Measurements from ENCODE around the gene SPTBN1. TPM values are rescaled to one million over a fixed set of nuclear protein-coding genes. Genes with fewer than 3 reads are reported as not detected.

SPTBN1 gene
- total RNA-seq, 8 experiments from 2014 or later: 114 to 408 (median 185) TPM

DNA sequence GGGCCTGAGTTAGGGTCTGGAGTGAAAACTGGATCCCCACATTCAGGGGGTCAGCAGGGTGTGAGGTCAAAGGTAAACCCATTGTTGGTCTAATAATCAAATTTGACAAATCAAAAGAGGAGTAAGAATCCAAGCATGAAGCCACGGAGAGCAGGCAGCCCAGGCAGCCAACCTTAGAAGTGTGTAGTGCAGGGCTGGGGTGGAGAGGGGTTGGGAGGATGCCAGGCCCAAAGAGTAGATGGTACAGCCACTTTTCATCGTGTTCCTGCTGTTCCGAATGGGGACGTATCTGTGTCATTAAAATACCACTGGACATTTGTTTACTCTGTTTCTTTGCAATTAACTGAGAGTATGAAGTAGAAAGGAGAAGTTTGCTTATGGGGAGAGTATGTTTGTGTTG is 16.5 kb upstream of the SPTBN1 start:
- no peak for ATAC-seq (replicated peaks in 6 of 8)
- no peak overlapping the region for H3K4me3 ChIP-seq
- in situ Hi-C loops (cut with MboI; ENCODE audit: low pct_unique_long_range_greater_than_20kb in 2 of 9, low sequenced_read_pairs in 9 of 9, unreplicated experiment in 9 of 9): no loop called here
- 67 to 100% (median 90%) methylated on average over 2 to 3 of the region's 4 CpGs; no CpG with 5 or more reads in 3 of the 10 experiments for WGBS, 10 experiments
- H3K4me1 ChIP-seq (replicated peaks in 1 of 2): no peaks in the 10 kb centered on the region
- H3K27ac ChIP-seq: no peak overlapping the region

DNA sequence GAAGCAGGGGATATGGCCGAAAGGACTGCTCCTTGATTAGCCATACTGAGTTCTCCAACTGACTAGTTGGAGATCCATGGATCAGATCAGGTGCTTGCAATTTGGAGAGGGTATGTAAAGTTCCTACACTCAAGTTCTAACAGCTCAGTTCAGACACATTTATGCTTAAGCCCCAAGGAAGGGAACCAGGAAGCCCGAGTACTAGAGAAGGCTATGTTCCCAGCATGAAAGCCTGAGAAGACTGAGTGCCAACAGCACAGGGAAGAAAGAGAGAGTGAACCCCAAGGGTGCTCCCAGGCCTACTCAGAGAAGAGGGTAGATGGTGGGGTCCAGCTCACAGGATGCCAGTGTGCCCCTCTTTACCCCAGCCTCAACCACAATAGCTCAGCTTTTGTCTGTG is 16.1 kb upstream of the SPTBN1 start:
- 84 to 100% (median 100%) methylated on average over 1 to 2 of the region's 2 CpGs; no CpG with 5 or more reads in 6 of the 10 experiments for WGBS, 10 experiments
- in situ Hi-C loops (cut with MboI; ENCODE audit: low pct_unique_long_range_greater_than_20kb in 2 of 9, low sequenced_read_pairs in 9 of 9, unreplicated experiment in 9 of 9): no loop called here
- Histone ChIP-seq H3K4me3 (no peak overlapping the region), H3K27ac (no peak overlapping the region), H3K4me1 (replicated peaks in 1 of 2) (no peaks in the 10 kb centered on the region)
- ATAC-seq (replicated peaks in 6 of 8): no peak

DNA sequence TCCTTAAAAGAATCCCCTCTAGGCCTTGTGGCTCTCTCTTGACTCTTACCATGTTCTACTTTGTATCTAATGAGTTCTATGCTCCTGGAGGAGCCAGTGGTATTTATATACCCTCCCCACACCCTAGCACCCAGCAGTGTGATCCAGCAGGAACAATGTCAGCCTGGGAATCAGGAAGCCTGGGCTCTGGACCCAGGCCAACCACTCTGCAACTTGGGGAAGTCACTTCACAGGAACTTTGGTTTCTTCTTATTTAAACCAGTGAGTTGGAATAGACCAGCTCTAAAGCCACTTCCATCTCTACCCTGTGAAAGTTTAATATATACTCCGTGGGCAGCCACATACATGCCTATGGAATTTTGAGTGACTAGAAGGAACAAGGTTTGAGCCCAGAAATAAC is 11.6 kb upstream of the SPTBN1 start:
- H3K4me1 ChIP-seq (replicated peaks in 1 of 2): no peaks in the 10 kb centered on the region
- no peak overlapping the region for H3K4me3 ChIP-seq
- ATAC-seq (replicated peaks in 6 of 8): no peak
- no peak overlapping the region for H3K27ac ChIP-seq
- in situ Hi-C loops (cut with MboI; ENCODE audit: low pct_unique_long_range_greater_than_20kb in 2 of 9, low sequenced_read_pairs in 9 of 9, unreplicated experiment in 9 of 9): no loop called here
- WGBS, 10 experiments: 83 to 100% (median 88%) methylated on average over 1 of the region's 1 CpG; no CpG with 5 or more reads in 3 of the 10 experiments

DNA sequence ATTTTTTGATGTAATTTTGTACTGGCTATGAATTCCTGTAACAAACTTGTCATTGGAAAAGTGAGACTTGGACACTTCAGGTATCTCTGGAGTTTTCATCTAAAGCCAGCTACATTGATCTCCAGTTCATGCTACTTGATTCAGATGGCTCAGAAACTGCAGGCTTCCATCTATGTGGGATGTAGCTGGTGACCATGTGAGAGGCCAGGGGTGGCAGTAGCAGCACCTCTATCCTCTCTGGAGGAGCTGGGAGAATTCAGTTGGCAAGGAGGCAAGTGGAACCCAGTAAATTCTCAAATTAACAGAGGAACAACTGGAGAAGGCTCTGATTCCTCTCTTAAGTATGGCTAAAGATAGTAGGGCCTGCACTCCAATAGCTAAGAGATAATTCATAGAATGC is 10.0 kb upstream of the SPTBN1 start:
- Histone ChIP-seq H3K4me1 (replicated peaks in 1 of 2) (no peaks in the 10 kb centered on the region), H3K4me3 (no peak overlapping the region), H3K27ac (no peak overlapping the region)
- in situ Hi-C loops (cut with MboI; ENCODE audit: low pct_unique_long_range_greater_than_20kb in 2 of 9, low sequenced_read_pairs in 9 of 9, unreplicated experiment in 9 of 9): no loop called here
- ATAC-seq (replicated peaks in 6 of 8): no peak

DNA sequence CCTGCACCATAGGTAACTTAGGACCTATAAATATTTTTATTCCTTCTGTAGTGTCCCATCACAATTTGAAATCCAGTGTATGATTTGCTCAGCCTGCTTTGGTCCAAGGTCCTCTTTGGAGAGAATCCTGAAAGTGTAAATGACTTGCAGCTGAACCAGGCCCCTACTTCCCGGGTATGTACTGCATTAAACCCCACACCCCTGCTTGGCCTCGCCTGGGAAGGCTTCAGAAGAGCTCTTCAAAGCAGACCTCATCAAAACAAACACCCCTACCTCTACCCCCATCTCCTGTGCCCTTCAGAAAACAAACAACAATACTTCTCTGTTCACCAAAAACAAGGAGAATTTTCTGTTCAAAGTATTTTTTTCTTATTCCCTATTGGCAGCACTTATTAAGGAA is 9.5 kb upstream of the SPTBN1 start:
- no peak for ATAC-seq (replicated peaks in 6 of 8)
- Histone ChIP-seq H3K27ac (no peak overlapping the region), H3K4me1 (replicated peaks in 1 of 2) (no peaks in the 10 kb centered on the region), H3K4me3 (no peak overlapping the region)
- in situ Hi-C loops (cut with MboI; ENCODE audit: low pct_unique_long_range_greater_than_20kb in 2 of 9, low sequenced_read_pairs in 9 of 9, unreplicated experiment in 9 of 9): no loop called here
- WGBS, 10 experiments: 43 to 83% (median 65%) methylated on average over 1 to 2 of the region's 2 CpGs; no CpG with 5 or more reads in 4 of the 10 experiments

DNA sequence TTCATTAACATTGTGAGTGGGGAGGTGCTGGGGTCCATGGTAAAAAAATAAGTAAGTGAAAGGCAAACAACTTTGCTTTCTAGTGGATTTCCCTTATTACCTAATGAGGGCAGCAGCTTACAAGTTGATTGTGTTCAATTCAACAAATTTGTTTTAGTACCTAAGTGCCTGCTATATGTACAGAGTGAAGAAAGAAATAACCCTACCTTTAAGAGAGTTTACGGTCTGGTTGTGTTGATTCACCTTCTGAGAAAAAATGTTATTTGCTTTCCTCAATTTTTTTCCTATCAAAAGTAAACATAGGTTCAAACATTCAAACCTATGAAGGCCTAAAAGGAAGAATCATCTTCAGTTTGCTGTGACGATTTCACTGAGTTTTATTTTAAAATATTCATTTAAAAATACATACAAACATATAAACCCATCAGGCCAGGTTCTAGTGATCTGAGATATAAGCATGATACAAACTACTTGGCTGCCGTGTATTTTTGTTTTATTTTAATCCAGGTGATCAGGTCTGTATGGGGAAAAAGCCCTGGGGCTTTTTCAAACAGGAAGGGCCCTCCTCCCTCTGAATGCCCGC is 1.5 kb upstream of the SPTBN1 start:
- peaks cover 13 to 20% of the 10 kb centered on the region in 2 donors for H3K4me1 ChIP-seq (replicated peaks in 1 of 2)
- in situ Hi-C loops (cut with MboI; ENCODE audit: low pct_unique_long_range_greater_than_20kb in 2 of 9, low sequenced_read_pairs in 9 of 9, unreplicated experiment in 9 of 9): no loop called here
- ATAC-seq (replicated peaks in 6 of 8): no peak
- peak overlapping the region; percentile 83 to 89 for H3K27ac ChIP-seq
- 35 to 79% (median 54%) methylated on average over 2 to 4 of the region's 4 CpGs for WGBS, 10 experiments
- peak overlapping the region; percentile 77 to 95 (median 85) for H3K4me3 ChIP-seq

DNA sequence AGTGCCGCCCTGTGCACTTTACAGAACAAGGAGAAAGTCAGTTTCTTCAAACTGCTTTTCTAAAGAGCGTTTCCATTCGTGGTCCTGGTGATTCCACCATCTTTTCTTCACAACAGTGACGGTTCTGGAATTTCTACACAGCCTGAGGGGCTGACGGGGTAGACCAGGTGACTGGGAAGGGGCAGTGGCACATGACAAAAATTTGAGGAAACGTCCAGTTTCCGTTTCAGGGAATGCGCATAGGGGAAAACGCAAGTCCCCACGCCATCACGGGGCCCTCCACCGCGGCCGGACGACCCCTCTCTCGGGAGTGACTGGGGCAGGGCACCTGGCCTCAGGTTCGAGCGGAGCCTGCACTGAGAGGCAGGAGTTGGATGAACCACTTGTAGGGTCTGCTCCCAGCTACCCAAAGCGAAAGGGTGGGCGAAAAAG is 980 bp upstream of the SPTBN1 start:
- ATAC-seq (replicated peaks in 6 of 8): no peak
- peak overlapping the region; percentile 83 to 89 for H3K27ac ChIP-seq
- 0 to 100% (median 20%) methylated on average over 1 to 16 of the region's 20 CpGs; no CpG with 5 or more reads in 1 of the 10 experiments for WGBS, 10 experiments
- in situ Hi-C loops (cut with MboI; ENCODE audit: low pct_unique_long_range_greater_than_20kb in 2 of 9, low sequenced_read_pairs in 9 of 9, unreplicated experiment in 9 of 9): no loop called here
- H3K4me3 ChIP-seq: peak overlapping the region; percentile 77 to 95 (median 85)
- peaks cover 13 to 25% of the 10 kb centered on the region in 2 donors for H3K4me1 ChIP-seq (replicated peaks in 1 of 2)

DNA sequence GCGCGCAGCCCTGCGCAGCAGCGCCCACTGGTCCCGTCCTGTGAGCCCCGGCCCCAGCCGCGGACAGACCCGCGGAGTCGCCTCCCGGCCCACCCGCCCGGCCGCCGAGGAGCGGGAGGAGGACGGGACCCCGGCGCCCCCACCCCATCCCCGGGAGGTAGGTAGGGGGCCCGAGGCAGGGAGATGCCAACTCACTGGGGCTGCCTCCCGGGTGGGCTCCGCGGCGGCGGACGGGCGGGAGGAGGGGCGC is 160 bp downstream of the SPTBN1 start:
- WGBS, 10 experiments: no CpG with 5 or more reads among the region's 30 CpGs
- in situ Hi-C loops (cut with MboI; ENCODE audit: low pct_unique_long_range_greater_than_20kb in 2 of 9, low sequenced_read_pairs in 9 of 9, unreplicated experiment in 9 of 9): no loop called here
- peak overlapping the region; percentile 77 to 95 (median 85) for H3K4me3 ChIP-seq
- ATAC-seq (replicated peaks in 6 of 8): no peak
- H3K4me1 ChIP-seq (replicated peaks in 1 of 2): peaks cover 13 to 25% of the 10 kb centered on the region in 2 donors
- H3K27ac ChIP-seq: peak overlapping the region; percentile 90 to 94

DNA sequence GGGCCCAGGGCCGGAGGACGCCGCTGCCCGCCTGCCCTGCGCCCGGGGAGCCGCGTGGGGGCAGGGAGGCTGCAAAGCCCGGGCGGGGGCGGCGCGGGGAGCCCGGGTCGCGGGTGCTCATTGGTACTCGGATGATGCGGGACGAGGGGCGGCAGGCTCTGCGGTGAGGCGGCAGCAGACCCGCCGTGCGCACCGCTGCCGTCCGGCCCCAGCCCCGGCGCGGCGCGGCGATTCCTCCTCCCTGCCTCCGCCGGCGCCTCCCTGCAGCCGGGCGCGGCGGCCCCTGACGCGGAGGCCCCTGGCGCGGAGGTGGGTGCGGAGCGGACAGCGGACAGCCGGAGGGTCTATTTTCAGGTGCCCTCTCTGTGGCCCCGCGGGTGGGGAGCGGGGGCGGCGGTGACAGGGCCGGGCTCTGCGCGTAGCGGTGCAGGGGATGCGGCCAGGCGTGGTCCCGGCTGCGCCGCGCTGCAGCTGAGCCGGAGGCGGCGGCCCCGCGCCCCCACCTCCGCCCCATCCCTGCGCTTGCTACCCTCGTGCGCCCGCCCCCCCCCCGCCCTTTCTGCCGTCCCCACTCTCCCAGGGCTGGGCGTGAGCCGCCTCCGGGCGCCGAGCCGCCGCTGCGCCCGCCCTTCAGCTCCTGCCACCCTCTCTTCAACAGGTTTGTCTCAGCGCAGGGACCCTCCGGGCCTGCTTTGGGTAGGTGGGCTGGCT is 640 bp downstream of the SPTBN1 start:
- Histone ChIP-seq H3K4me3 (peak overlapping the region; percentile 77 to 95 (median 85)), H3K27ac (peak overlapping the region; percentile 90 to 94), H3K4me1 (replicated peaks in 1 of 2) (peaks cover 13 to 25% of the 10 kb centered on the region in 2 donors)
- peak; percentile 18 to 58 (median 52) for ATAC-seq (replicated peaks in 6 of 8)
- in situ Hi-C loops (cut with MboI; ENCODE audit: low pct_unique_long_range_greater_than_20kb in 2 of 9, low sequenced_read_pairs in 9 of 9, unreplicated experiment in 9 of 9): no loop called here
- WGBS, 10 experiments: 0% methylated on average over 1 of the region's 87 CpGs; no CpG with 5 or more reads in 8 of the 10 experiments

DNA sequence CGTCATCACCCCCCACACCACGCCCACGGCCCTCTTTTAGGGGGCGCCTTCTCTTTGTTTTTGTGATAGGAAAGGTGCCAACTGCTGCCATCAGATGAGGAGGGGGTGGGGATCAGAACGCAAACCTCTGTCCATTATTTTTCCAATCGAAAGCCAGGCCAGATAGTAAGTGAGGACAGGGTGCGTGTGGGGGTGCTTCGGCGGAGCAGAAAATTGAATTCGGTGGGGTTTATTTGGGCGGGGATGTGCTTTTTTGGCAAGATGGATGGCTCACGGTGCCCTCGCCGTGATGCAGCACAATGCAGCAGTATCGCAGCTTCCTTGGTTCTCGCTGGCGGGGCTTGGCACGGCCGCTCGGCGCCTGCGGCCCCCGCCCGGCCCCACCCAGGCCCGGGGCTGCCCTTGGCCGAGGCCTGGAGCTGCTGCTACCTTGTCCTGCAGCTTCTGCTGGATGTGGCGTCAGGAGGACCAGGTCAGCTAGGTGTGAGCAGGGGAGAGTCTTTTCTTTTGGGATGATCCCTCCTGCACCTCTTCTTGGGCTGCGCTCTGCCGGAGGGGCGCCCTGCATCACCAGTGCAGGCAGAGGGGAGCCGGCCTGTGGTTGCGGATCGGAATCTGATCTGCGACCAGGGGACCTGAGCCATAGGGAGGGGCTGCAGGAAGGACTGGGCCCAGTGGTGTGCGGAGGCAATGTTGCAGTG is 1.3 kb downstream of the SPTBN1 start:
- in situ Hi-C loops (cut with MboI; ENCODE audit: low pct_unique_long_range_greater_than_20kb in 2 of 9, low sequenced_read_pairs in 9 of 9, unreplicated experiment in 9 of 9): no loop called here
- peak overlapping the region; percentile 77 to 95 (median 85) for H3K4me3 ChIP-seq
- H3K27ac ChIP-seq: peak overlapping the region; percentile 77 to 79
- ATAC-seq (replicated peaks in 6 of 8): peak; percentile 2 to 30 (median 16)
- peaks cover 13 to 25% of the 10 kb centered on the region in 2 donors for H3K4me1 ChIP-seq (replicated peaks in 1 of 2)
- WGBS, 10 experiments: 0% methylated on average over 1 to 2 of the region's 35 CpGs; no CpG with 5 or more reads in 6 of the 10 experiments

DNA sequence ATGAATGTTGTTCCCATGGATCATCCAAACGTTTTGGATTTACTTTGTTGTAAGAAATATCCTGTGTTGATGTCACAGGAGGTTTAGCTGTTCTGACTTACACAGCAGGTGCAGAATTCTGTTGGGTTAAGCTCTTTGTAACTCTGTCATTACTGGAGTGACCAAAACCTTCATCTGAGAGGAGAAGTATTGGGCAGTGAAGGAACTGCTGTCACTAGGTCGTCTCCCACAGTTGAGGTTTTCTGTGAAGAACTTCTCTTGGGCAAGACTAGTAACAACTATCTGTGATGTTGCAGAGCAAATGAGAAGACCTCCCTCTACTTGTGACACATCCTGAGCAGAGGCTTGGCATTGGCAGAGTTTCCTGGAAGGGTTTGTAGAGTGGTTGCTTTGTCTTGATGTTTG is 2.9 kb downstream of the SPTBN1 start:
- in situ Hi-C loops (cut with MboI; ENCODE audit: low pct_unique_long_range_greater_than_20kb in 2 of 9, low sequenced_read_pairs in 9 of 9, unreplicated experiment in 9 of 9): no loop called here
- Histone ChIP-seq H3K4me3 (peak overlapping the region in 3 of 5 donors; percentile 77 to 95 (median 84)), H3K4me1 (replicated peaks in 1 of 2) (peaks cover 13 to 25% of the 10 kb centered on the region in 2 donors), H3K27ac (no peak overlapping the region)
- WGBS, 10 experiments: 0 to 66% (median 21%) methylated on average over 1 to 2 of the region's 2 CpGs; no CpG with 5 or more reads in 2 of the 10 experiments
- ATAC-seq (replicated peaks in 6 of 8): no peak

DNA sequence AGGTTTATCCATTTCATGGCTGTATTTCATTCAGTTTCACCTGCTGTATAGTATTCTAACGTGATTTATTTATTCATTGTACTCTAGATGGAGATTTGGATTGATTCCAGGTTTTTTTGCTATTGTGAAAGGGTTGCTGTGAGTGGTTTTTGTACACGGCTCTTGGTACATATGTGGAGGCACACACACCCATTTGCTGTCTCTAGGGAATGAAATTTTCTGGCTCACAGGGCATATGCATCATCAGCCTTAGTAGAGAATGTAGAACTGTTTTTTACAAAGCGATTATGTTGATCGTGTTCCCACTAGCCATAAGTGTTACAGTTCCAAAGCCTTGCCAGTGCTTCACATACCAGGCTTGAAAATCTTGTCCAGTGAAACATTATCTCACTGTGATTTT is 5.1 kb downstream of the SPTBN1 start:
- H3K27ac ChIP-seq: no peak overlapping the region
- peaks cover 5 to 20% of the 10 kb centered on the region in 2 donors for H3K4me1 ChIP-seq (replicated peaks in 1 of 2)
- no peak overlapping the region for H3K4me3 ChIP-seq
- in situ Hi-C loops (cut with MboI; ENCODE audit: low pct_unique_long_range_greater_than_20kb in 2 of 9, low sequenced_read_pairs in 9 of 9, unreplicated experiment in 9 of 9): no loop called here
- ATAC-seq (replicated peaks in 6 of 8): peak in 3 of 8 experiments; percentile 9 to 27 (median 19)
- WGBS, 10 experiments: 7 to 100% (median 88%) methylated on average over 2 to 4 of the region's 4 CpGs; no CpG with 5 or more reads in 1 of the 10 experiments

DNA sequence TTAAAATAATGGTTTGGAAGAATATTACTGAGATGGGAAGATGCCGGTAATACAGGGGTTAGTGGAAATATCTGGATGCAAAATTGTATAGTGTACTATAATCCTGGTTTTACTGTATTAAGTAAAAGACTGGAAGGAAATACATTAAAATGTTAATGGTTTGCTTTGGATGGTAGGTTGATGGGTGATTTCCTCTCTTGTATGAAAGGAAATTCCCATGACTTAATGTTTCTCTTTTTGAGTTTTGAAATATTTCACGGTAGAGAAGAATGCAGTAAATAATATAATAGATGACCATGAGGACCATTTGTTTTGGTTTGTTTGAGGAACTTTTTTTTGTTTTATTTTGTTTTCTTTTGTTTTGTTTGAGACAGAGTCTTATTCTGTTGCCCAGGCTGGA is 8.2 kb downstream of the SPTBN1 start:
- no peak overlapping the region for H3K27ac ChIP-seq
- peaks cover 8 to 16% of the 10 kb centered on the region in 2 donors for H3K4me1 ChIP-seq (replicated peaks in 1 of 2)
- 62 to 100% (median 89%) methylated on average over 2 of the region's 2 CpGs for WGBS, 10 experiments
- in situ Hi-C loops (cut with MboI; ENCODE audit: low pct_unique_long_range_greater_than_20kb in 2 of 9, low sequenced_read_pairs in 9 of 9, unreplicated experiment in 9 of 9): no loop called here
- H3K4me3 ChIP-seq: no peak overlapping the region
- ATAC-seq (replicated peaks in 6 of 8): no peak
